RWPE1 (cell line): ENCODE data around the gene NR6A1.
A peak's percentile ranks its signal among the peaks of the same experiment; 100 is the strongest.

ENCODE experiments used
- CTCF ChIA-PET: fragments of 350-600 bp; sonication (Branson Sonifier 250); formaldehyde crosslinking; extraction: SDS; loops from one replicate; lab custom pipeline; 2021; lab: Yijun Ruan, JAX
- POLR2A ChIA-PET: fragments of 400-600 bp; formaldehyde crosslinking; extraction: SDS; loops from one replicate; lab custom pipeline; 2020; ENCODE audit warnings: antibody characterized with exemption; ENCODE audit not compliant: low non-redundant PET; lab: Yijun Ruan, JAX
- DNase-seq: peaks from one replicate; pipeline ENCODE4 v3.0.0; 2012; ENCODE audit warnings: low spot score
- H3K27ac ChIP-seq: fragments of 450-650 bp; 2 replicates; pipeline ENCODE4 v1.5.1; 2017
- TF ChIP-seq, protein P1 (sequence below): fragments of 450-650 bp; conservative IDR thresholded peaks from 2 replicates; pipeline ENCODE4 v1.5.1; 2017; ENCODE audit warnings: low read depth, mild to moderate bottlenecking

Gene NR6A1

DNA sequence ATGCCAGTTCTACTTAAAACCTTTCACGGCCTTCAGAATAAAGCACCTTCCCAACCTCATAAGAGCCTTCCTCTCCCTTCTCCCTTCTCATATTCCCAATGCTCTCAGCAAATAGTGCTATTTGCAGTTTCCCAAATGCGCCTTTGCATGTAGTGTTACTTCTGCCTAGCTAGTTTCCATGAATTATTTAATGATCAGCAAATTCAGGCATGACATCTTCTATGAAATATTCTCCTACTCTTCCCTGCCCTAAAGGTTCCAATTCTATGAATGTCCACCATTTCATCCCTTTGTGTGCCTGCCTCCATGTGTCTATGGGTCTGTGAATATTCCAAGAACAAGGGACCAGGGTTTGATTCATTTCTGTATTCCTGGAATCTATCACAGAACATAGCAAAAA is 165.1 kb downstream of the NR6A1 start:
- H3K27ac ChIP-seq, result no peak overlapping the region
- TF ChIP-seq, protein P1, sequence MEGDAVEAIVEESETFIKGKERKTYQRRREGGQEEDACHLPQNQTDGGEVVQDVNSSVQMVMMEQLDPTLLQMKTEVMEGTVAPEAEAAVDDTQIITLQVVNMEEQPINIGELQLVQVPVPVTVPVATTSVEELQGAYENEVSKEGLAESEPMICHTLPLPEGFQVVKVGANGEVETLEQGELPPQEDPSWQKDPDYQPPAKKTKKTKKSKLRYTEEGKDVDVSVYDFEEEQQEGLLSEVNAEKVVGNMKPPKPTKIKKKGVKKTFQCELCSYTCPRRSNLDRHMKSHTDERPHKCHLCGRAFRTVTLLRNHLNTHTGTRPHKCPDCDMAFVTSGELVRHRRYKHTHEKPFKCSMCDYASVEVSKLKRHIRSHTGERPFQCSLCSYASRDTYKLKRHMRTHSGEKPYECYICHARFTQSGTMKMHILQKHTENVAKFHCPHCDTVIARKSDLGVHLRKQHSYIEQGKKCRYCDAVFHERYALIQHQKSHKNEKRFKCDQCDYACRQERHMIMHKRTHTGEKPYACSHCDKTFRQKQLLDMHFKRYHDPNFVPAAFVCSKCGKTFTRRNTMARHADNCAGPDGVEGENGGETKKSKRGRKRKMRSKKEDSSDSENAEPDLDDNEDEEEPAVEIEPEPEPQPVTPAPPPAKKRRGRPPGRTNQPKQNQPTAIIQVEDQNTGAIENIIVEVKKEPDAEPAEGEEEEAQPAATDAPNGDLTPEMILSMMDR, result no peak
- ChIA-PET CTCF (interaction anchor here (0.7 to 2.3 kb wide), 2 partner anchors 11 to 162 kb away, joined by 3 to 12 read pairs; no protein-coding TSS in a partner anchor), POLR2A (interaction anchor here (1.1 kb wide), 1 partner anchor 54 kb away, joined by 3 read pairs; no protein-coding TSS in a partner anchor)
- no peak for DNase-seq

DNA sequence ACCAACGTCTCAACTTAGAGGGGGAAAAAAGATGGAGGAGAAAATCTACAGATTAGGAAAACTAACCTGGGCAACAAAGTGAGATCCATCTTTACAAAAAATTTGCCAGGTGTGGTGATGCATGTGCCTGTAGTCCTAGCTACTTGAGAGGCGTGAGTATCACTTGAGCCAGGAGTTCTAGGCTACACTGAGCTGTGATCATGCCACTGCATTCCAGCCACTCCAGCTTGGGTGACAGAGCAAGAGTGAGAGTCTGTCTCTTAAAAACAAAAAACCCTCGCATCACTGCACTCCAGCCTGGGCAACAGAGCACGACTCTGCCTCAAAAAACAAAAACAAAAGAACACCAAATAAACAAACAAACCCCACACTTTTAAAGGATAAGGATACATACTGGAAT is 165.9 kb downstream of the NR6A1 start:
- no peak for DNase-seq
- ChIA-PET POLR2A (no interaction called here), CTCF (interaction anchor here (2.3 kb wide), 1 partner anchor 12 kb away, joined by 12 read pairs; no protein-coding TSS in a partner anchor)
- TF ChIP-seq, protein P1, result no peak
- H3K27ac ChIP-seq, result no peak overlapping the region

DNA sequence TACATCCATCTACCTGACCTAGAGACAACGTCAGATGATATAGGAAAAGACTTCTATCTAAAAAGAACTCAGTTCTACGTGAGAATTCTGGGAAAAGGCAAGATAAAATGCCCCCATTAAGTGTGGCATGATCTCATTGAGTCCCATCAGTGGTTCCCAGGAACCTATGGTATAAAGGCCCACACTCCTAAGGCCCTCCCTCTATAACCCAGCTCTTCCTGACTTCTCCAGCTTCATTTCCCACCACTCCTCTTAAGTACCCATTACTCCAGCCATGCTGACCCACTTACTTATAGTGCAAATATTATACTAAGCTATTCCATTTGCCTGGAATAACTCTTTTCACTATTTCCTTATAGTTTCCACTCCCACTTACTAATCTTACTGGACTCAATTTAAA is 168.5 kb downstream of the NR6A1 start:
- DNase-seq, result no peak
- ChIA-PET CTCF (interaction anchor here (1.0 to 1.2 kb wide), 2 partner anchors 15 to 51 kb away, joined by 4 read pairs; no protein-coding TSS in a partner anchor), POLR2A (no interaction called here)
- H3K27ac ChIP-seq, result no peak overlapping the region
- TF ChIP-seq, protein P1, result no peak

DNA sequence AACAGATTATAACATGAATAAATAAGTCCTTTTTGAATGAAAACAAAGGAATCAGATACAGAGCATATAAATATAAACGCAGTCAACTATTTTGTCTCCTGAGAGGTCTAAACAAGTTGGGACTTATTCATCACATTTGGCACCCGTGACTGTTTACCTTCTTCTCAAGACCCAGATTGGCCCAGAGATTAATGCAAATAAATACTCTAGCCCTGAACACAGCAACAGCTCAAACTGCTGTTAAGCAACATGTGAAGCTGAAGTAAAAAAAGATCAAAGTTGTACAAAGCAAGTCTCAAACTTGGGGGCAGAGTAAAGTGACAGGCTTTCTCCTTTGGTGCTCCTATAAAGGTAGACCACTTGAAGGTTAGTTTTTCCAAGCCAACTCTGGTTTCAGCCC is 168.9 kb downstream of the NR6A1 start:
- peak; percentile 62 for DNase-seq
- ChIA-PET CTCF (interaction anchor here (0.6 to 1.2 kb wide), 5 partner anchors 15 to 662 kb away, joined by 3 to 5 read pairs (median 4); no protein-coding TSS in a partner anchor), POLR2A (no interaction called here)
- TF ChIP-seq, protein P1, result no peak
- no peak overlapping the region for H3K27ac ChIP-seq

DNA sequence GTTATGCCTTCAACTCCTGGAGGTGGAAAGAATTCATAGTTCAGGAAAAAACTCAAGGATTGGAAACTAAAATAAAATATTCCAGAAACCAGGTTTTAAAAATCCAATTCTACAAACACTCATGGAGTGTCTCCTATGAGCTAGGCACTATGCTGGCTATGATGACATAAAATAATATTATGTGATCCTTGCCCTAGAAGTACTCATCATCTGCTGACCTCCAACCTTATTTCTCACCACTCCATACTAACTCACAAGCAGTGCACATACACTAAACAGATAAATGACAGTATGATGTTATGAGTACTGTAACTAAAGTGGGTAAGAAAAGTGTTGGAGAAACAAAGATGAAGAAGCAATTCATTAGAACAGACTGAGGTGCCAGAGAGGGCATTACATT is 170.7 kb downstream of the NR6A1 start:
- no peak overlapping the region for H3K27ac ChIP-seq

DNA sequence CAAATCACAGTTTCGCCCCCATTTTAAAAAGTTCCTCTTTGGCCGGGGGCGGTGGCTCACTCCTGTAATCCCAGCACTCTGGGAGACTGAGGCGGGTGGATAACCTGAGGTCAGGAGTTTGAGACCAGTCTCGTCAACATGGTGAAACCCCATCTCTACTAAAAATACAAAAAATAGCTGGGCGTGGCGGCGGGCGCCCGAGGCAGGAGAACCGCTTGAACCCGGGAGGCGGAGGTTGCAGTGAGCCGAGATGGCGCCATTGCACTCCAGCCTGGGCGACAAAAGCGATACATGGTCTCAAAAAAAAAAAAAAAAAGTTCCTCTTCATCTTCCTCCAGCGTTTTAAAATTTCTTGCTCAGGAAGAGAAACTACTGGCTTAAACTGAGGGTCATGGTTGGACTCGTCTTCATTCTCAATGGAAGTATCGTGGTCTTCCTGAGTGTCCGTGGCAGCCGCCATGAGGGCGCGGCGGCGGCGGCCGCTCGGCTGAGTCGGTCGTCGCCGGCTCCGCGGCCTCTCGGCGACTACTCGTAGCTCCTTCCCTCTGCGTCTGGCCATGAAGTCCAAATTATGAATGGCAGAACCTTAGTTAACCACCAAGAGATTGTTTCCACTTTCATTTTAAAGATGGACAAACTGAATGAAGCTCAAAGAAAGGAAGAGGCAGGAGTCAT is 171.9 kb downstream of the NR6A1 start:
- CTCF ChIA-PET, result interaction anchor here (0.5 to 0.7 kb wide), 4 partner anchors 23 to 413 kb away, joined by 3 to 6 read pairs (median 4); no protein-coding TSS in a partner anchor
- TF ChIP-seq, protein P1, result no peak

More for the DNA sequence above, 170.7 kb downstream of the NR6A1 start:
- TF ChIP-seq, protein P1, result no peak
- no peak for DNase-seq
- CTCF ChIA-PET, result no interaction called here
- POLR2A ChIA-PET, result no interaction called here

More for the DNA sequence above, 171.9 kb downstream of the NR6A1 start:
- no peak for DNase-seq
- no peak overlapping the region for H3K27ac ChIP-seq
- POLR2A ChIA-PET, result no interaction called here
